OCI-LY3 (cell line): ENCODE measurements around the gene NR3C1.

Experiments used
- H2AFZ ChIP-seq: fragments of 200-600, 300-600 bp; shearing (Covaris generic); 2 replicates; pipeline ENCODE4 v1.6.0; 2014; ENCODE audit warnings: antibody characterized with exemption, low read depth, low read length
- H3K27ac ChIP-seq: fragments of 200-600, 300-600 bp; sonication (generic); 2 replicates; pipeline ENCODE4 v1.5.1; 2014; ENCODE audit warnings: mild to moderate bottlenecking, low read length, moderate library complexity, mixed read lengths
- H3K27me3 ChIP-seq: fragments of 200-600, 300-600 bp; sonication (generic); 2 replicates; pipeline ENCODE4 v1.6.1; 2014; ENCODE audit warnings: low read depth, low read length, mixed read lengths
- H3K36me3 ChIP-seq: fragments of 200-600, 300-600 bp; sonication (generic); replicated peaks from 2 replicates; pipeline ENCODE3; 2014; ENCODE audit warnings: low read depth, low read length, mixed read lengths
- H3K4me1 ChIP-seq: fragments of 300-600, 200-600 bp; sonication (generic); 2 replicates; pipeline ENCODE4 v1.6.1; 2014; ENCODE audit warnings: low read length, mixed read lengths
- H3K4me2 ChIP-seq: fragments of 200-600, 300-600 bp; sonication (generic); 2 replicates; pipeline ENCODE4 v1.6.1; 2014; ENCODE audit warnings: low read length, mixed read lengths
- H3K4me3 ChIP-seq: fragments of 300-600, 200-600 bp; sonication (generic); 2 replicates; pipeline ENCODE4 v1.5.1; 2014; ENCODE audit warnings: antibody characterized with exemption, mild to moderate bottlenecking, low read length, moderate library complexity
- H3K79me2 ChIP-seq: fragments of 300-600, 200-600 bp; shearing (Covaris generic); 2 replicates; pipeline ENCODE4 v1.6.1; 2014; ENCODE audit warnings: mild to moderate bottlenecking, low read length, mixed read lengths
- H3K9ac ChIP-seq: fragments of 300-600, 200-600 bp; shearing (Covaris generic); 2 replicates; pipeline ENCODE4 v1.6.0; 2014; ENCODE audit warnings: mild to moderate bottlenecking, low read length, moderate library complexity
- H3K9me3 ChIP-seq: fragments of 200-600, 300-600 bp; shearing (Covaris generic); 2 replicates; pipeline ENCODE4 v1.6.1; 2014; ENCODE audit warnings: low read length, mixed read lengths; ENCODE audit not compliant: insufficient read depth
- H4K20me1 ChIP-seq: fragments of 200-600, 300-600 bp; sonication (generic); 2 replicates; pipeline ENCODE4 v1.6.1; 2016; ENCODE audit warnings: low read length, mixed read lengths; ENCODE audit not compliant: insufficient read depth
- CTCF ChIP-seq: fragments of 200-600, 300-600 bp; sonication (generic); IDR thresholded peaks from 2 replicates; pipeline ENCODE4 v1.5.1; 2014; ENCODE audit warnings: antibody characterized with exemption, low read length, low read depth
- EZH2phosphoT487 ChIP-seq: fragments of 200-600 bp; shearing (Covaris generic); IDR thresholded peaks from 2 replicates; pipeline ENCODE4 v1.6.1; 2018; ENCODE audit warnings: antibody characterized with exemption, mixed run types, low read depth

The NR3C1 gene

GRCh38 chr5:143268388-143268787, 135.1 kb downstream of the NR3C1 start:
- Histone ChIP-seq H3K79me2 (no peaks in the 10 kb centered on the region), H3K9ac (no peak overlapping the region), H3K27me3 (no peaks in the 10 kb centered on the region), H3K27ac (no peak overlapping the region), H2AFZ (no peak overlapping the region), H3K4me3 (no peak overlapping the region), H3K4me1 (no peaks in the 10 kb centered on the region), H4K20me1 (no peaks in the 10 kb centered on the region), H3K9me3 (peaks cover 12% of the 10 kb centered on the region; the same call in 1 of the 2 replicates), H3K36me3 (peaks cover under 1% of the 10 kb centered on the region), H3K4me2 (no peak overlapping the region)
- TF ChIP-seq EZH2phosphoT487 (no peak), CTCF (no peak)

- Histone ChIP-seq H2AFZ (no peak overlapping the region), H3K9me3 (peaks cover 12% of the 10 kb centered on the region; the same call in 1 of the 2 replicates), H3K9ac (no peak overlapping the region), H4K20me1 (no peaks in the 10 kb centered on the region), H3K4me1 (peaks cover 8% of the 10 kb centered on the region), H3K4me3 (no peak overlapping the region), H3K79me2 (no peaks in the 10 kb centered on the region), H3K27ac (no peak overlapping the region), H3K27me3 (no peaks in the 10 kb centered on the region), H3K4me2 (no peak overlapping the region), H3K36me3 (no peaks in the 10 kb centered on the region)
- TF ChIP-seq EZH2phosphoT487 = no peak
- no peak for TF ChIP-seq CTCF
Measured at GRCh38 chr5:143267186-143267585, 136.3 kb downstream of the NR3C1 start.

GRCh38 chr5:143265995-143266394, 137.5 kb downstream of the NR3C1 start:
- no peak overlapping the region for H3K27ac ChIP-seq
- no peaks in the 10 kb centered on the region for H3K79me2 ChIP-seq
- no peak overlapping the region for H3K4me3 ChIP-seq
- TF ChIP-seq EZH2phosphoT487 = no peak
- no peak for TF ChIP-seq CTCF
- H3K36me3 ChIP-seq = no peaks in the 10 kb centered on the region
- H3K9me3 ChIP-seq = peaks cover 12% of the 10 kb centered on the region; the same call in 1 of the 2 replicates
- no peak overlapping the region for H3K9ac ChIP-seq
- peaks cover 9% of the 10 kb centered on the region for H3K4me1 ChIP-seq
- H3K4me2 ChIP-seq = no peak overlapping the region
- H2AFZ ChIP-seq = no peak overlapping the region
- H3K27me3 ChIP-seq = no peaks in the 10 kb centered on the region
- no peaks in the 10 kb centered on the region for H4K20me1 ChIP-seq

GRCh38 chr5:143263272-143263810, 140.1 kb downstream of the NR3C1 start:
- Histone ChIP-seq H2AFZ (no peak overlapping the region), H3K4me2 (no peak overlapping the region)
- no peak for TF ChIP-seq CTCF

More at GRCh38 chr5:143263272-143263810, 140.1 kb downstream of the NR3C1 start:
- H3K27ac ChIP-seq = no peak overlapping the region
- no peak overlapping the region for H3K4me3 ChIP-seq
- no peak overlapping the region for H3K9ac ChIP-seq
- peaks cover 9% of the 10 kb centered on the region for H3K4me1 ChIP-seq
- no peaks in the 10 kb centered on the region for H3K36me3 ChIP-seq
- peaks cover 12% of the 10 kb centered on the region; the same call in 1 of the 2 replicates for H3K9me3 ChIP-seq
- H4K20me1 ChIP-seq = no peaks in the 10 kb centered on the region
- no peaks in the 10 kb centered on the region for H3K27me3 ChIP-seq
- no peaks in the 10 kb centered on the region for H3K79me2 ChIP-seq
